ENCODE results near the gene NR6A1.

Gene NR6A1

DNA sequence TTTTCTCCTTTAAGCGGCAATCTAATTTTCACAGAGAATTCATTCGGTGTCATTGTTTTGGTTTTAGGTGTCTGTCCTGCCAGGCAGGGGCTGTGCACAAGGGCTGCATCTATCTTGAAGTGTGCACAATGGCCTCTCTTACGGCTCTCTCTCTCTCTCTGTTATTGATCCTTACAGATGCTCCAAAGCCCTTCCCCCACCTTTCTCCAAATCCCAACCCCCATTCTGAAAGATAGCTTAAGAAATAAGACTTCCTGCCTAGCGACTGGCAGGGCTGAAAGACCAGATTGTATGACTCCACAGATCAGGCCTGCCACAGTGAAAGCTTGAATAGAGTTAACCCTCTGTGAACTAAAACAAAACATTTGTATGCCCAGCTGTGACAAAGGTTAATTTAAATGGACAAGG lies 177.5 kb downstream of the NR6A1 start:
- peak overlapping the region; percentile 63 for H3K4me3 ChIP-seq (ENCODE audit: low read length)
- peak overlapping the region; percentile 70 for H3K9ac ChIP-seq (ENCODE audit: low read length)
- no peaks in the 10 kb centered on the region for H3K9me3 ChIP-seq (ENCODE audit: control insufficient read depth, low read depth, low read length)
- peaks cover 75% of the 10 kb centered on the region for H3K4me1 ChIP-seq (ENCODE audit: control insufficient read depth, low read depth, low read length)
- peak overlapping the region; percentile 95 for H3K27ac ChIP-seq (ENCODE audit: low read length)
- H3K27me3 ChIP-seq (ENCODE audit: control insufficient read depth, insufficient read depth, low read length), result no peaks in the 10 kb centered on the region
- no peaks in the 10 kb centered on the region for H3K36me3 ChIP-seq (ENCODE audit: control insufficient read depth, low read depth, low read length)

DNA sequence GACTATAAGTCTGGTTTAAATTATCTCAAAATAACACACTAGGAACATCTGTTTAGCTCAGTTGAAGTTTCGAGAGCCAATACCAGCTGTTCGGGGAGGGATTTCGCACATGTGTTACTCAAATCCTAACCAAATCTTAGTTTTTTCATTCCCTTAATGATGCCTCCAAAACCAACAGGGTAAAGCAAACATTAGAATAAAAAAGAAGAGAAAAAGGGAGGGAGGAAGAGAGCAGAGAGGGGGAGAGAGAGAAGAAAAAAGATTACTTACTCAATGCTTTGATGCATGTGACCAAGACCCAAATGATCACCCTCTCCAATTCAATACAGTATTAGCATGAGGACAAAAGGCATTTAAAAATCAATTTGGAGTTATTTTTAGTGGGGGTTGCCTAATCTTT lies 177.9 kb downstream of the NR6A1 start:
- H3K27me3 ChIP-seq (ENCODE audit: control insufficient read depth, insufficient read depth, low read length), result no peaks in the 10 kb centered on the region
- peak overlapping the region; percentile 70 for H3K9ac ChIP-seq (ENCODE audit: low read length)
- H3K27ac ChIP-seq (ENCODE audit: low read length), result peak overlapping the region; percentile 95
- no peaks in the 10 kb centered on the region for H3K9me3 ChIP-seq (ENCODE audit: control insufficient read depth, low read depth, low read length)
- peaks cover 75% of the 10 kb centered on the region for H3K4me1 ChIP-seq (ENCODE audit: control insufficient read depth, low read depth, low read length)
- H3K36me3 ChIP-seq (ENCODE audit: control insufficient read depth, low read depth, low read length), result no peaks in the 10 kb centered on the region
- peak overlapping the region; percentile 63 for H3K4me3 ChIP-seq (ENCODE audit: low read length)

DNA sequence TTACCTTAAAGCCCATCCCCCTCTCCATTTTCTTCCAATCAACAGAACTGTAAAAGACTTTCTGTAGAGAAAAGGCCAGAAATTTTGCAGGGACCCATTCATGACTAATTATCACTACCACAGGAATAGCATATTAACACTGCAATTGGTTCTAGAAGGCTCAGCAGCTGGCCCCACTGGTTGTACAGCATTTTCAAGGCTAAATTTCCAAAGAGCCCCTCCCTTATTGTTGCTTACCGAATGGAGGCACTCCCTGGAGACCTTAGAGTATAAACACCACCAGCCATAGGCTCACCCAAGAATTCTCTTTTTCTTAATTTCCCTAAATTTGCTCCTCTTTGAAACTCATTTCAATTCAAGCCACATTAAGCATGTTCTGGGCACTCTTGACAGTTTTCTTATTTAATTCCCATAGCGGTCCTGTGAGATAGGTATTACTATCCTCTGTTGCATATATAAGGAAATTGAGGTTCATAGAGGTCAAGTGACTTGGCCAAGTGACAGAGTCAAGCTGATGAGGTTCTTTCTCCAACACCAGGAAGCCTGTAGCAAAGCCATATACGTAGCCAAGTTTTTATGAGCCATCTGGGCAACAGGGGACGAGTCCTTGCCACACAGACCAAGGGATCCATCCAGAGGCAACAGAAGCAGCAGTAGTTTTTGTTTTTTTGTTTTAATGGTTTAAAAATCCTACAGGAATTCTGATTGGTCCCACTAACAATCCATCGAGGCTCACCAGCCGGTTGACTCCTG lies 180.0 kb downstream of the NR6A1 start:
- no peaks in the 10 kb centered on the region for H3K27me3 ChIP-seq (ENCODE audit: control insufficient read depth, insufficient read depth, low read length)
- H3K9ac ChIP-seq (ENCODE audit: low read length), result peak overlapping the region; percentile 13
- H3K4me1 ChIP-seq (ENCODE audit: control insufficient read depth, low read depth, low read length), result peaks cover 72% of the 10 kb centered on the region
- H3K27ac ChIP-seq (ENCODE audit: low read length), result no peak overlapping the region
- H3K4me3 ChIP-seq (ENCODE audit: low read length), result peak overlapping the region; percentile 16
- no peaks in the 10 kb centered on the region for H3K9me3 ChIP-seq (ENCODE audit: control insufficient read depth, low read depth, low read length)
- no peaks in the 10 kb centered on the region for H3K36me3 ChIP-seq (ENCODE audit: control insufficient read depth, low read depth, low read length)

DNA sequence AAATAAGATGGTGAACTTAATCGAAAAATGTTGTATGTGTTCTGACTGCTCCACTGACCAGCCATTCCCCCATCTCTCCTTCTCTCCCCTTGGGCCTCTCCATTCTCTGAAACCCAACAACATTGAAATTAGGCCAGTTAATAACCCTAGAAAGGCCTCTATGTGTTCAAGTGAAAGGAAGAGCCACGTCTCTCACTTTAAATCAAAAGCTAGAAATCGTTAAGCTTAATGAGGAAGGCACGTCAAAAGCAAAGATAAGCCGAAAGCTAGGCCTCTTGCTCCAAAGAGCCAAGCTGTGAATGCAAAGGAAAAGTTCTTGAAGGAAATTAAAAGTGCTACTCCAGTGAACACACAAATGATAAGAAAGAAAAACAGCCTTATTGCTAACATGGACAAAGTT lies 186.5 kb downstream of the NR6A1 start:
- no peak overlapping the region for H3K9ac ChIP-seq (ENCODE audit: low read length)
- no peak overlapping the region for H3K27ac ChIP-seq (ENCODE audit: low read length)
- H3K9me3 ChIP-seq (ENCODE audit: control insufficient read depth, low read depth, low read length), result no peaks in the 10 kb centered on the region
- peaks cover 14% of the 10 kb centered on the region for H3K4me1 ChIP-seq (ENCODE audit: control insufficient read depth, low read depth, low read length)
- H3K27me3 ChIP-seq (ENCODE audit: control insufficient read depth, insufficient read depth, low read length), result no peaks in the 10 kb centered on the region
- no peaks in the 10 kb centered on the region for H3K36me3 ChIP-seq (ENCODE audit: control insufficient read depth, low read depth, low read length)
- no peak overlapping the region for H3K4me3 ChIP-seq (ENCODE audit: low read length)

DNA sequence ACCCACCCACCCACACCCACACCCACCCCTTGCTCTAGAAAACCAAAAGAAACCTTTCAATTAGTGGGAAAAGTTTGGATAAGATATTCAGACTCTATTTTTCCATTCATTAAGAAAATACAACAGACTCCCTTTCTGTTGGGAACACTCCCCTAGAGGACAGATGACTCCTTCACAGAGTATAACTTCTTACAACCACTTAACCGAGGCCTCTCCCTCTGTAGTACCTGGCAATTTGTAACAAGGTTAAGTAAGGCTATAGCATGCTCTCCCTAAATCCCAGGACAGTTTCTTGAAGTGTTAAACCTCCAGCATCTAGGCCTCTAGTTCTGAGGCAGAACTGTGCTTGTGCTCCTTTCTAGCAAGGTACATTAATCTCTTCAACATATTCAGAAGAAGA lies 188.0 kb downstream of the NR6A1 start:
- peaks cover 16% of the 10 kb centered on the region for H3K4me1 ChIP-seq (ENCODE audit: control insufficient read depth, low read depth, low read length)
- no peak overlapping the region for H3K4me3 ChIP-seq (ENCODE audit: low read length)
- H3K27ac ChIP-seq (ENCODE audit: low read length), result no peak overlapping the region
- no peaks in the 10 kb centered on the region for H3K36me3 ChIP-seq (ENCODE audit: control insufficient read depth, low read depth, low read length)
- H3K9me3 ChIP-seq (ENCODE audit: control insufficient read depth, low read depth, low read length), result no peaks in the 10 kb centered on the region
- H3K9ac ChIP-seq (ENCODE audit: low read length), result no peak overlapping the region
- no peaks in the 10 kb centered on the region for H3K27me3 ChIP-seq (ENCODE audit: control insufficient read depth, insufficient read depth, low read length)

DNA sequence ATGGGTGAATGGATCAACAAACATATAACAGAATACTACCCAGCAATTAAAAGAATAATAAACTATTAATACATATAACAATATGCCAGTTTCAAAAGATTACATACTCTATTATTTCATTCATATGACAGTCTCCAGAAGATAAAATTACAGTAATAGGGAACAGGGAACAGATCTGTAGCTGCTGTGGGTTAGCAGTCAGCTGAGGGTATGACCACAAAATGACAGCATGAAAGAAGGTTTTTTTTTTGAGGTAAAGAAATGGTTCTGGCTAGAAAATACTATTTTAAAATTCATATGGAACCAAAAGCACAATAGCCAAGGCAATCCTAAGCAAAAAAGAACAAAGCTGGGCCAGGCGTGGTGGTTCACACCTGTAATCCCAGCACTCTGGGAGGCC lies 190.9 kb downstream of the NR6A1 start:
- H3K4me1 ChIP-seq (ENCODE audit: control insufficient read depth, low read depth, low read length), result peaks cover 8% of the 10 kb centered on the region
- no peaks in the 10 kb centered on the region for H3K9me3 ChIP-seq (ENCODE audit: control insufficient read depth, low read depth, low read length)
- no peak overlapping the region for H3K9ac ChIP-seq (ENCODE audit: low read length)
- no peak overlapping the region for H3K4me3 ChIP-seq (ENCODE audit: low read length)
- no peak overlapping the region for H3K27ac ChIP-seq (ENCODE audit: low read length)
- H3K36me3 ChIP-seq (ENCODE audit: control insufficient read depth, low read depth, low read length), result no peaks in the 10 kb centered on the region
- H3K27me3 ChIP-seq (ENCODE audit: control insufficient read depth, insufficient read depth, low read length), result no peaks in the 10 kb centered on the region

DNA sequence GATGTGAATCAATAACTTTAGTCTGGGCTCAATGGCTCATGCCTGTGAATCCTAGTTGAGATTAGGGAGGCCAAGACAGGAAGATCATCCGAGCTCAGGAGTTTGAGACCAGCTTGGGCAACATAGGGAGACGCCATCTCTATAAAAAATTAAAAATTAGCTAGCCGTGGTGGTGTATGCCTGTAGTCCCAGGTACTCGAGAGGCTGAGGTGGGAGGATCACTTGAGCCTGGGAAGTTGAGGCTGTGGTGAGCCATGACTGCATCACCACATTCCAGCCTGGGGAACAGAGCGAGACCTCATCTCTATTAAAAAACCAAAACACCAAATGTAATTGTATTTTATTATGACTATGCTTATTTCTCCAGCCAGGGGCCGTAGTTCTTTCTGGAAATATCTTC lies 194.4 kb downstream of the NR6A1 start:
- Histone ChIP-seq H3K9me3 (ENCODE audit: control insufficient read depth, low read depth, low read length) (no peaks in the 10 kb centered on the region), H3K4me1 (ENCODE audit: control insufficient read depth, low read depth, low read length) (peaks cover 9% of the 10 kb centered on the region), H3K27me3 (ENCODE audit: control insufficient read depth, insufficient read depth, low read length) (no peaks in the 10 kb centered on the region), H3K4me3 (ENCODE audit: low read length) (no peak overlapping the region), H3K36me3 (ENCODE audit: control insufficient read depth, low read depth, low read length) (no peaks in the 10 kb centered on the region), H3K9ac (ENCODE audit: low read length) (no peak overlapping the region), H3K27ac (ENCODE audit: low read length) (no peak overlapping the region)

DNA sequence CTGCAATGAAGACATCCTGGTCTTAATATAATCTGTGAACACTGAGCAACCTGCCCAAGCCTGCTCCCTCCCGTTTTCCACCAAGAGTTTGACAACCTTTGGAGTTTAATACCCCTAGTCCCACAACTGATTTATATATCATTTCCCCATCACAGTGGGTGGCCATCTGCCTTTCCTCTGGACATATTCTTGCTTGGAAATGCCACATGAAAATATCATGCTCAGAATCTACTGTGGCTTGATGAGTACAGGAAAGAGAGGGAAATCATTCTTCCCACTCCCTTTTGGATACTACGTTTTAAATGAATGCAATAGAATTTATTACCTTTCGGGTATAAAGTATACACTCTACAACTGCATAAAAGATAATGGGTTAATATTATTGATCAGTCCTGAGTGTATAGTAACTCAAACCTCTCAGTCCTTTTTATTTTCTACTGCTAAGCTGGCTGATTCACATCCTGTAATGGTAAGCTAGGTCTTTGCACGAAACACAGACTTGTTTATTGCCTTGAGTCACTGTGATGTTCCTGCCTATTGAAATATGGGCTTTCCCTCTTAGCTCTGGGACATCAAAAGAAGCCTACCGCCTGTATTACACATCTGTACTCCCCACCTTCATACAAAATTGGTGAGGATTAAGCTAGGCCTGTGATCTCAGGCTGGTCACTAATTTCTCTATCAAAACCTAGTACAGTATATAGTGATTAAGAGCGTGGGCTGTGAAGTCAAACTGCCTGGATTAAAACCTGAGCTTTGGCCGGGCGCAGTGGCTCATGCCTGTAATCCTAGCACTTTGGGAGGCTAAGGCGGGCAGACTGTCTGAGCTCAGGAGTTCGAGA lies 196.4 kb downstream of the NR6A1 start:
- Histone ChIP-seq H3K27ac (ENCODE audit: low read length) (no peak overlapping the region), H3K4me3 (ENCODE audit: low read length) (no peak overlapping the region), H3K36me3 (ENCODE audit: control insufficient read depth, low read depth, low read length) (no peaks in the 10 kb centered on the region), H3K9me3 (ENCODE audit: control insufficient read depth, low read depth, low read length) (no peaks in the 10 kb centered on the region), H3K27me3 (ENCODE audit: control insufficient read depth, insufficient read depth, low read length) (no peaks in the 10 kb centered on the region), H3K4me1 (ENCODE audit: control insufficient read depth, low read depth, low read length) (peaks cover 26% of the 10 kb centered on the region), H3K9ac (ENCODE audit: low read length) (no peak overlapping the region)

DNA sequence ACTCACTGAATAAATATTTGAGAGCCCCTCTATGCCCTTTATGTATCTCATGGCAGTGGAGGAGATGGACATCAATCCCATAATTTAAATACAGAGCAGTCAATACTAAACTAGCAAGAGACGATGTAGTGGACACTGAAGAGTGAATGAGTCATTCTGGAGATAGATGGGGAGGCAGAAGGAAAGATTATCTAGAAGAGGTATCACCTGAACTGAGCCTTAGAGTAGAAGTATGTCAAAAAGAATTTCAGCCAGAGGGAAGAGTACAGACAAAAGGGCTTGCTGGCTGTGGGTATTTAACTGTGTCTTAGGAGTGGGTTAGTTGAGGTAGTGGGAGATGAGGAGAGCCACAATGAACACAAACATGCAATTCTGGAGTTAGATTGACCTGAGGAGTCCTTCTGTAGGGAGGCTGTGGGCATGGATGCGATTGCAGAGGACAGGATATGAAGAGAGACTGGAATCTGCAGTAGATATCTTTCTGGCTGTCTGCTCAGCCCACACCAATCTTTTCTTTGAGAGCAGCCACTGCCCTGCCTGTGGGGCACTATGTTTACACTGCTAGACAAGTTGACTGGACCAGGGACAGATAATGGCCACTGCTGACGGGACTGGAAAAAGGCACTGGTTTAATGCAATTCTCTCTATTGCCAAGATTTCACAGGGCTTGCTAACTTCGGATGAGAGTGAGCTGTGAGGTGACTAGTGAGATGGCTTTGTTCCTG lies 200.0 kb downstream of the NR6A1 start:
- Histone ChIP-seq H3K9me3 (ENCODE audit: control insufficient read depth, low read depth, low read length) (no peaks in the 10 kb centered on the region), H3K36me3 (ENCODE audit: control insufficient read depth, low read depth, low read length) (no peaks in the 10 kb centered on the region), H3K4me1 (ENCODE audit: control insufficient read depth, low read depth, low read length) (peaks cover 34% of the 10 kb centered on the region), H3K9ac (ENCODE audit: low read length) (no peak overlapping the region), H3K4me3 (ENCODE audit: low read length) (no peak overlapping the region), H3K27me3 (ENCODE audit: control insufficient read depth, insufficient read depth, low read length) (no peaks in the 10 kb centered on the region), H3K27ac (ENCODE audit: low read length) (no peak overlapping the region)

DNA sequence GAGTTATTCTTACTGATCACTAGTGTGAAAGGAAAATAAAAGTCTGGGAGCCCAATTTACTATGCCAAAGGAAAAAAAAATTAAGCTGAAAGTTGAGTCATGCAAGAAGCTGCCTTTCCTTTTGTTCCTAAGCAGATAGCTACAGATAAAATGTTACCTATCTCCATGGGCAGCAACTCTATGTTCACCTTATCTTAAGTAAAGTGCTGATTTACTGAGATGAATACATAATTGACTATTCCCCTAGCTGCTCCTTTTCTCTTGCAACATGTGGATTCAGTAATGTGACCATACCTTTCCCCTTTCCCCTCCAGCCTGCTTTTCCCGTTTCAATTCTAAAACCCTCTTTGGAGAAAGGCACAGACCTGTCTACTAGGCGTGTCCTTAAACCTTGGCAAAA lies 201.2 kb downstream of the NR6A1 start:
- Histone ChIP-seq H3K9me3 (ENCODE audit: control insufficient read depth, low read depth, low read length) (no peaks in the 10 kb centered on the region), H3K27me3 (ENCODE audit: control insufficient read depth, insufficient read depth, low read length) (no peaks in the 10 kb centered on the region), H3K4me3 (ENCODE audit: low read length) (no peak overlapping the region), H3K27ac (ENCODE audit: low read length) (no peak overlapping the region), H3K4me1 (ENCODE audit: control insufficient read depth, low read depth, low read length) (peaks cover 34% of the 10 kb centered on the region), H3K36me3 (ENCODE audit: control insufficient read depth, low read depth, low read length) (no peaks in the 10 kb centered on the region), H3K9ac (ENCODE audit: low read length) (no peak overlapping the region)

DNA sequence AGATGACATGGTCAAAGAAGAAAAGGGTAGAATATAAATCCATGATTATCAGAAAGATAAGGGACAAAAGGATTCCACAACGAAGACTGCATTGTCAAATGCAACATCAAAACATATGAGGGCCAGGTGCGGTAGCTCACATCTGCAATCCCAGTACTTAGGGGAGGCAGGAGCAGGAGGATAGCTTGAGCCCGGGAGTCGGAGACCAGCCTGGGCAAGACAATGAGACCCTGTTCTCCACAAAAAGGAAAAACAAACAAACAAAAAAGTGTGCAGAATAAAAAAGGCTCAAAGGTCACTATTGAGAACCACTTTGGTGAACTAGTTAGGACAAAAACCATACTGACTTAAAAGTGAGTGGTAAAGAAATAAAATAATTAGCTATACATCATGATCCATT lies 203.7 kb downstream of the NR6A1 start:
- peaks cover 36% of the 10 kb centered on the region for H3K4me1 ChIP-seq (ENCODE audit: control insufficient read depth, low read depth, low read length)
- H3K27ac ChIP-seq (ENCODE audit: low read length), result no peak overlapping the region
- H3K9ac ChIP-seq (ENCODE audit: low read length), result no peak overlapping the region
- H3K4me3 ChIP-seq (ENCODE audit: low read length), result no peak overlapping the region
- no peaks in the 10 kb centered on the region for H3K27me3 ChIP-seq (ENCODE audit: control insufficient read depth, insufficient read depth, low read length)
- H3K9me3 ChIP-seq (ENCODE audit: control insufficient read depth, low read depth, low read length), result no peaks in the 10 kb centered on the region
- H3K36me3 ChIP-seq (ENCODE audit: control insufficient read depth, low read depth, low read length), result no peaks in the 10 kb centered on the region

All from iPS-18a (cell line).